Nucleus accumbens (tissue), 56 donors: ENCODE data around the gene KLHL21.
"Not testable (repeated sequence)": the region's sequence is repeated elsewhere in the genome, so short reads cannot be mapped to it uniquely, and the experiment has no call there.

Experiments used
- DNase-seq, 56 donors: peaks; one replicate each; lab custom pipeline; 2025; lab: John Stamatoyannopoulos, UW

Gene KLHL21

GRCh38 chr1:6601049-6601922, 1.4 kb downstream of the KLHL21 start:
- peak in 52 of 56 donors; percentile 36 to 87 (median 64) for DNase-seq

GRCh38 chr1:6600410-6601048, 2.1 kb downstream of the KLHL21 start:
- peak in 6 of 56 donors; percentile 21 to 70 (median 56) for DNase-seq

- DNase-seq: not testable (repeated sequence)
Measured at GRCh38 chr1:6599991-6600390, 2.7 kb downstream of the KLHL21 start.

GRCh38 chr1:6599141-6599975, 3.3 kb downstream of the KLHL21 start:
- DNase-seq: peak in 15 of 56 donors; percentile 15 to 61 (median 31)

GRCh38 chr1:6597777-6598131, 4.9 kb downstream of the KLHL21 start:
- no peak for DNase-seq

GRCh38 chr1:6596886-6597776, 5.5 kb downstream of the KLHL21 start:
- peak in 1 of 56 donors; percentile 10 for DNase-seq

GRCh38 chr1:6596351-6596750, 6.3 kb downstream of the KLHL21 start:
- DNase-seq: no peak

- no peak for DNase-seq
Measured at GRCh38 chr1:6594977-6595740, 7.5 kb downstream of the KLHL21 start.

GRCh38 chr1:6593810-6594209, 8.9 kb downstream of the KLHL21 start:
- DNase-seq: no peak

GRCh38 chr1:6592865-6593593, 9.6 kb downstream of the KLHL21 start:
- no peak for DNase-seq

GRCh38 chr1:6592441-6592840, 10.2 kb downstream of the KLHL21 start:
- DNase-seq: no peak

GRCh38 chr1:6591644-6592043, 11.0 kb downstream of the KLHL21 start:
- no peak for DNase-seq

- peak in 15 of 56 donors; percentile 11 to 52 (median 31) for DNase-seq
Measured at GRCh38 chr1:6591222-6591621, 11.4 kb downstream of the KLHL21 start.

- DNase-seq: no peak
Measured at GRCh38 chr1:6590046-6590445, 12.6 kb downstream of the KLHL21 start.

GRCh38 chr1:6588893-6589520, 13.7 kb downstream of the KLHL21 start:
- DNase-seq: no peak

GRCh38 chr1:6588128-6588892, 14.4 kb downstream of the KLHL21 start:
- DNase-seq: no peak
